T-helper 2 cell treated with Interferon-gamma antibody and Interleukin-4, amounts not matched to agents 5 μg/mL and 100 μg/mL, for 36 hours (primary cell): Measurements from ENCODE around the gene ALDH2.
"Not testable (repeated sequence)": the region's sequence is repeated elsewhere in the genome, so short reads cannot be mapped to it uniquely, and the experiment has no call there.

Experiments
- DNase-seq: peaks from one replicate; pipeline ENCODE4 v3.0.0; 2021; ENCODE audit warnings: low spot score
- H3K27ac Mint-ChIP-seq: one replicate; pipeline ENCODE4 v1.8.0; 2021; ENCODE audit warnings: mild to moderate bottlenecking, mixed read lengths
- H3K27me3 Mint-ChIP-seq: one replicate; pipeline ENCODE4 v1.8.0; 2021; ENCODE audit warnings: low read depth, mixed read lengths
- H3K36me3 Mint-ChIP-seq: one replicate; pipeline ENCODE4 v1.8.0; 2021; ENCODE audit warnings: low read depth, mixed read lengths
- H3K4me1 Mint-ChIP-seq: one replicate; pipeline ENCODE4 v1.8.0; 2021; ENCODE audit warnings: low read depth, mixed read lengths
- H3K4me3 Mint-ChIP-seq: one replicate; pipeline ENCODE4 v1.8.0; 2022; ENCODE audit warnings: mild to moderate bottlenecking, moderate library complexity, mixed read lengths
- H3K9me3 Mint-ChIP-seq: one replicate; pipeline ENCODE4 v1.8.0; 2021; ENCODE audit warnings: mixed read lengths

Gene ALDH2

GRCh38 chr12:111816898-111817297 is 50.2 kb downstream of the ALDH2 start:
- H3K9me3 Mint-ChIP-seq, H3K27ac Mint-ChIP-seq, H3K4me3 Mint-ChIP-seq, DNase-seq, H3K36me3 Mint-ChIP-seq, H3K4me1 Mint-ChIP-seq: not testable (repeated sequence)
- peaks cover 18% of the 10 kb centered on the region for H3K27me3 Mint-ChIP-seq

GRCh38 chr12:111818340-111818739 is 51.6 kb downstream of the ALDH2 start:
- Mint-ChIP-seq H3K27ac (no peak overlapping the region), H3K4me3 (no peak overlapping the region), H3K9me3 (no peaks in the 10 kb centered on the region), H3K4me1 (peaks cover 2% of the 10 kb centered on the region), H3K36me3 (no peaks in the 10 kb centered on the region), H3K27me3 (peaks cover 31% of the 10 kb centered on the region)
- DNase-seq: no peak

GRCh38 chr12:111819191-111820158 is 52.7 kb downstream of the ALDH2 start:
- DNase-seq: no peak

GRCh38 chr12:111820828-111821227 is 54.1 kb downstream of the ALDH2 start:
- peaks cover 42% of the 10 kb centered on the region for H3K27me3 Mint-ChIP-seq
- H3K4me1 Mint-ChIP-seq, H3K36me3 Mint-ChIP-seq, H3K27ac Mint-ChIP-seq, H3K4me3 Mint-ChIP-seq, DNase-seq, H3K9me3 Mint-ChIP-seq: not testable (repeated sequence)

More at GRCh38 chr12:111819191-111820158, 52.7 kb downstream of the ALDH2 start:
- Mint-ChIP-seq H3K27ac (no peak overlapping the region), H3K36me3 (no peaks in the 10 kb centered on the region), H3K4me3 (no peak overlapping the region), H3K4me1 (no peaks in the 10 kb centered on the region), H3K9me3 (no peaks in the 10 kb centered on the region), H3K27me3 (peaks cover 41% of the 10 kb centered on the region)

- no peaks in the 10 kb centered on the region for H3K4me1 Mint-ChIP-seq
- no peaks in the 10 kb centered on the region for H3K36me3 Mint-ChIP-seq
- H3K4me3 Mint-ChIP-seq: no peak overlapping the region
- peaks cover 36% of the 10 kb centered on the region for H3K27me3 Mint-ChIP-seq
- no peak for DNase-seq
- H3K9me3 Mint-ChIP-seq: no peaks in the 10 kb centered on the region
- H3K27ac Mint-ChIP-seq: no peak overlapping the region
These were observed 56.2 kb downstream of the ALDH2 start for GRCh38 chr12:111822886-111823285.

- no peak overlapping the region for H3K27ac Mint-ChIP-seq
- no peak for DNase-seq
- H3K27me3 Mint-ChIP-seq: peaks cover 32% of the 10 kb centered on the region
- no peak overlapping the region for H3K4me3 Mint-ChIP-seq
- no peaks in the 10 kb centered on the region for H3K9me3 Mint-ChIP-seq
- H3K36me3 Mint-ChIP-seq: no peaks in the 10 kb centered on the region
- H3K4me1 Mint-ChIP-seq: peaks cover 4% of the 10 kb centered on the region
These were observed 57.2 kb downstream of the ALDH2 start for GRCh38 chr12:111823891-111824290.

GRCh38 chr12:111824312-111824711 is 57.6 kb downstream of the ALDH2 start:
- H3K4me1 Mint-ChIP-seq, H3K27ac Mint-ChIP-seq, H3K9me3 Mint-ChIP-seq, H3K4me3 Mint-ChIP-seq, H3K36me3 Mint-ChIP-seq, DNase-seq: not testable (repeated sequence)
- H3K27me3 Mint-ChIP-seq: peaks cover 32% of the 10 kb centered on the region

GRCh38 chr12:111825509-111825908 is 58.8 kb downstream of the ALDH2 start:
- H3K9me3 Mint-ChIP-seq: no peaks in the 10 kb centered on the region
- peaks cover 4% of the 10 kb centered on the region for H3K4me1 Mint-ChIP-seq
- DNase-seq: no peak
- H3K27me3 Mint-ChIP-seq: peaks cover 27% of the 10 kb centered on the region
- H3K4me3 Mint-ChIP-seq: no peak overlapping the region
- H3K27ac Mint-ChIP-seq: no peak overlapping the region
- H3K36me3 Mint-ChIP-seq: no peaks in the 10 kb centered on the region

GRCh38 chr12:111826316-111826715 is 59.6 kb downstream of the ALDH2 start:
- DNase-seq: no peak
- H3K9me3 Mint-ChIP-seq: no peaks in the 10 kb centered on the region
- H3K4me3 Mint-ChIP-seq: no peak overlapping the region
- peaks cover 4% of the 10 kb centered on the region for H3K4me1 Mint-ChIP-seq
- peaks cover 27% of the 10 kb centered on the region for H3K27me3 Mint-ChIP-seq
- H3K36me3 Mint-ChIP-seq: no peaks in the 10 kb centered on the region
- no peak overlapping the region for H3K27ac Mint-ChIP-seq

- Mint-ChIP-seq H3K27me3 (peaks cover 27% of the 10 kb centered on the region), H3K4me1 (peaks cover 4% of the 10 kb centered on the region)
These were observed 60.3 kb downstream of the ALDH2 start for GRCh38 chr12:111826992-111827391.

GRCh38 chr12:111827907-111828306 is 61.2 kb downstream of the ALDH2 start:
- H3K4me3 Mint-ChIP-seq: no peak overlapping the region
- H3K36me3 Mint-ChIP-seq: no peaks in the 10 kb centered on the region
- peaks cover 4% of the 10 kb centered on the region for H3K4me1 Mint-ChIP-seq
- peaks cover 25% of the 10 kb centered on the region for H3K27me3 Mint-ChIP-seq
- no peak overlapping the region for H3K27ac Mint-ChIP-seq
- DNase-seq: no peak
- H3K9me3 Mint-ChIP-seq: no peaks in the 10 kb centered on the region

More at GRCh38 chr12:111826992-111827391, 60.3 kb downstream of the ALDH2 start:
- no peak overlapping the region for H3K4me3 Mint-ChIP-seq
- no peak overlapping the region for H3K27ac Mint-ChIP-seq
- DNase-seq: no peak
- no peaks in the 10 kb centered on the region for H3K36me3 Mint-ChIP-seq
- no peaks in the 10 kb centered on the region for H3K9me3 Mint-ChIP-seq

- Mint-ChIP-seq H3K4me1 (peaks cover 4% of the 10 kb centered on the region), H3K9me3 (no peaks in the 10 kb centered on the region), H3K27ac (no peak overlapping the region), H3K27me3 (peaks cover 23% of the 10 kb centered on the region), H3K36me3 (no peaks in the 10 kb centered on the region), H3K4me3 (no peak overlapping the region)
- no peak for DNase-seq
These were observed 61.7 kb downstream of the ALDH2 start for GRCh38 chr12:111828338-111828979.

GRCh38 chr12:111829635-111830034 is 62.9 kb downstream of the ALDH2 start:
- not testable (repeated sequence) for H3K27ac Mint-ChIP-seq, H3K4me1 Mint-ChIP-seq, H3K9me3 Mint-ChIP-seq, H3K36me3 Mint-ChIP-seq, DNase-seq, H3K4me3 Mint-ChIP-seq
- H3K27me3 Mint-ChIP-seq: peaks cover 14% of the 10 kb centered on the region

- Mint-ChIP-seq H3K27me3 (peaks cover 11% of the 10 kb centered on the region), H3K27ac (peak overlapping the region; percentile 49), H3K4me1 (peaks cover 20% of the 10 kb centered on the region), H3K36me3 (peaks cover 14% of the 10 kb centered on the region)
- H3K9me3 Mint-ChIP-seq, DNase-seq, H3K4me3 Mint-ChIP-seq: not testable (repeated sequence)
These were observed 68.1 kb downstream of the ALDH2 start for GRCh38 chr12:111834740-111835386.
